Ovary (tissue), 9 donors: ENCODE results near the gene ALKAL2. TPM values are rescaled to one million over a fixed set of nuclear protein-coding genes. Genes with fewer than 3 reads are reported as not detected.

Experiments used
- DNase-seq, 5 donors: peaks; one replicate each; pipeline ENCODE4 v3.0.0-alpha.2; 2019 to 2020
- H3K27ac ChIP-seq, 2 donors: fragments of 200-600 bp; one replicate each; pipeline versions ENCODE4 v1.5.1 to v1.8.0; 2019 to 2022
- H3K27me3 ChIP-seq: fragments of 200-600 bp; one replicate; pipeline ENCODE4 v1.8.0; 2022
- H3K36me3 ChIP-seq: fragments of 200-600 bp; sonication (generic); one replicate; pipeline ENCODE4 v1.5.1; 2019
- H3K4me1 ChIP-seq: one replicate; pipeline ENCODE4 v1.8.1; 2013; ENCODE audit warnings: mild to moderate bottlenecking, moderate library complexity; ENCODE audit not compliant: insufficient read depth
- H3K4me3 ChIP-seq: fragments of 200-600 bp; sonication (generic); one replicate; pipeline ENCODE4 v1.5.1; 2017
- H3K9me3 ChIP-seq, 2 donors: fragments of 200-600 bp in 1 of 2; sonication (generic) in 1 of 2; one replicate each; pipeline versions ENCODE4 v1.5.1 to v1.8.1; 2013 to 2019; ENCODE audit warnings: mild to moderate bottlenecking in 1 of 2, moderate library complexity in 1 of 2
- EP300 ChIP-seq: sonication (generic); formaldehyde crosslinking; IDR thresholded peaks from one replicate; pipeline ENCODE4 v1.6.1; 2017; ENCODE audit warnings: antibody characterized with exemption
- POLR2A ChIP-seq: fragments of 450-650 bp; IDR thresholded peaks from one replicate; pipeline ENCODE4 v1.6.1; 2017; ENCODE audit warnings: antibody characterized with exemption, mild to moderate bottlenecking, moderate library complexity
- WGBS, 3 donors: extraction: QIAGEN DNeasy Blood & Tissue Kit in 1 of 3; methylation state at CpG; one replicate each; pipeline versions ENCODE4 v1.1.5 to v1.1.7; 2013 to 2017; 5-methylcytosine and 5-hydroxymethylcytosine counted together
- intact Hi-C, 4 donors: fragments of 100-400 bp; cut with DNase I; formaldehyde crosslinking; loops; one replicate each; pipeline versions ENCODE4 v1.11.0 to v1.15.1; 2022 to 2023
- polyA plus RNA-seq, 2 donors: library from polyadenylated mRNA; stranded (reverse); fragments of 200-250 nt in 1 of 2; fragments of 350-450 nt in 1 of 2; fragmentation: Illumina TruSeq in 1 of 2; extraction: RNeasy Lipid Tissue Mini Kit (QIAGEN cat#74804) in 1 of 2; gene quantifications; one replicate each; pipeline ENCODE4 v1.2.3, GENCODE V29; 2013 to 2014
- total RNA-seq, 7 donors: library from RNA; depleted of rRNA in 2 of 7; stranded (reverse); fragments of >200 nt in 2 of 7; fragmentation: NEBNext Ultra II Directional in 3 of 7; extraction: Animal tissue kit (Norgen Biotek cat#: 25700) in 3 of 7; gene quantifications; one replicate each; pipeline versions ENCODE4 v1.1.0 to v1.2.4, GENCODE V29; 2016 to 2023
- TF ChIP-seq, protein P1 (sequence below), 3 donors: fragments of 450-650 bp in 2 of 3; fragments of 200-600 bp in 1 of 3; IDR thresholded peaks; one replicate each; pipeline versions ENCODE4 v1.5.1 to v1.8.0; 2016 to 2022; ENCODE audit warnings: antibody characterized with exemption in 3 of 3, mild to moderate bottlenecking in 1 of 3
- donor health status: DM: no; HTN: no; CAD: no; lungs with moderate emphysema.
- donor health status: DM: no; HTN: no; CAD: no.
- donor health status: Bipolar disorder and iron deficiency.
- donor health status: DM: yes; HTN: yes; CAD: no.
- donor health status: DM: no; HTN: no; CAD: no.
- donor health status: DM: yes; HTN: yes; CAD: no.

The ALKAL2 gene
- total and polyA plus RNA-seq, 9 donors = 9.6 to 259 (median 57.1) TPM

DNA sequence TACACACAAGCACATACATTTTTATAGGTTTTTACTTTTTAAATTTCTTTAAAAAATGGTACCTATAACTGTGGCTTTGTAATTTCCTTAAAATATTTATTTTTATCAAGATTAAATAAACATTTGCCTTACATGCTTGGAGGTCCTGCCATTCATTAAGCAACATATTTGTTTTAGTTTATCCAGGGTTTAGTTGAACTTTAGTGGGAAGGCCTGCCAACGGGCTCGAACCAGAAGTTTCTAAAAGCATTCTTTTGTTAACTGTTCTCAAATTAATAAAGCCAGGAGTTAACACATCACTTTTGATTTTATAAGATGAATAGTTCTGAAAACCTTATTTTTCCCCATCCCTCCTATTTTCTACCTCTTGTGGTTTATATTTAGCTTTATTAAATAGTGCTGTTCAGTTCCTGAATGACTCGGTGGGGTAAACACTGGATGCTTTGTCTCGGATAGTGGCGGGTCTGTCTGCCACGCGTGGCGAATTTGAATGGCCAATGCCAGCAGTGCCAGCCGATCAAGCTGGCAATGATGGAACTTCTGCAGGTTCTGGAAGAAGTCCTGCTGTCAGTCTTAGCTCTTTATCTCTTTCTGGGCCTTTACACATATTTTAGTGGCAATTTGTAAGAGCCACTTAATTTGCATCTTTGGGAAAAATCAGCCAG lies 56.2 kb downstream of the ALKAL2 start:
- H3K27me3 ChIP-seq = no peaks in the 10 kb centered on the region
- H3K4me1 ChIP-seq = no peaks in the 10 kb centered on the region
- no peak for DNase-seq
- 73 to 85% (median 75%) methylated on average over 9 of the region's 9 CpGs for WGBS, 3 donors
- no peaks in the 10 kb centered on the region for H3K9me3 ChIP-seq
- TF ChIP-seq POLR2A (no peak), EP300 (no peak)
- TF ChIP-seq, protein P1, sequence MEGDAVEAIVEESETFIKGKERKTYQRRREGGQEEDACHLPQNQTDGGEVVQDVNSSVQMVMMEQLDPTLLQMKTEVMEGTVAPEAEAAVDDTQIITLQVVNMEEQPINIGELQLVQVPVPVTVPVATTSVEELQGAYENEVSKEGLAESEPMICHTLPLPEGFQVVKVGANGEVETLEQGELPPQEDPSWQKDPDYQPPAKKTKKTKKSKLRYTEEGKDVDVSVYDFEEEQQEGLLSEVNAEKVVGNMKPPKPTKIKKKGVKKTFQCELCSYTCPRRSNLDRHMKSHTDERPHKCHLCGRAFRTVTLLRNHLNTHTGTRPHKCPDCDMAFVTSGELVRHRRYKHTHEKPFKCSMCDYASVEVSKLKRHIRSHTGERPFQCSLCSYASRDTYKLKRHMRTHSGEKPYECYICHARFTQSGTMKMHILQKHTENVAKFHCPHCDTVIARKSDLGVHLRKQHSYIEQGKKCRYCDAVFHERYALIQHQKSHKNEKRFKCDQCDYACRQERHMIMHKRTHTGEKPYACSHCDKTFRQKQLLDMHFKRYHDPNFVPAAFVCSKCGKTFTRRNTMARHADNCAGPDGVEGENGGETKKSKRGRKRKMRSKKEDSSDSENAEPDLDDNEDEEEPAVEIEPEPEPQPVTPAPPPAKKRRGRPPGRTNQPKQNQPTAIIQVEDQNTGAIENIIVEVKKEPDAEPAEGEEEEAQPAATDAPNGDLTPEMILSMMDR (IDR thresholded peaks at IDR 0.05) = no peak
- peaks cover 3% of the 10 kb centered on the region for H3K36me3 ChIP-seq
- intact Hi-C loops = no loop called here
- H3K27ac ChIP-seq = no peak overlapping the region
- no peak overlapping the region for H3K4me3 ChIP-seq

Other genes with a start within 250 kb of the ALKAL2 start
- 10 to 100 TPM in 4 of 7 donors, 1 to 10 TPM in 3; 4.1 to 47.4 (median 10.1) TPM for gene FAM110C, start 241.6 kb downstream of the ALKAL2 start, total RNA-seq
- 1 to 10 TPM; 5.8 to 6.9 TPM for gene FAM110C, start 241.6 kb downstream of the ALKAL2 start, polyA plus RNA-seq
- 100 to 1,000 TPM in 1 of 7 donors, 10 to 100 TPM in 6; 41.7 to 117 (median 53.4) TPM for gene SH3YL1, start 24.1 kb downstream of the ALKAL2 start, total RNA-seq
- 10 to 100 TPM; 35.3 to 37.5 TPM for gene SH3YL1, start 24.1 kb downstream of the ALKAL2 start, polyA plus RNA-seq
- 10 to 100 TPM; 59.1 to 84.2 (median 68.7) TPM for gene ACP1, start 23.1 kb downstream of the ALKAL2 start, total RNA-seq
- 10 to 100 TPM; 83.9 to 89.0 TPM for gene ACP1, start 23.1 kb downstream of the ALKAL2 start, polyA plus RNA-seq